GM18499 (cell line): ENCODE data around the gene ACSM6.
A peak's percentile ranks its signal among the peaks of the same experiment; 100 is the strongest.

Source experiments
- ATAC-seq: cut with Tn5 transposase; IDR thresholded peaks from one replicate; pipeline ENCODE4 v1.9.1; 2021; ENCODE audit warnings: moderate number of reproducible peaks; ENCODE audit not compliant: insufficient read depth, unreplicated experiment

The ACSM6 gene

DNA sequence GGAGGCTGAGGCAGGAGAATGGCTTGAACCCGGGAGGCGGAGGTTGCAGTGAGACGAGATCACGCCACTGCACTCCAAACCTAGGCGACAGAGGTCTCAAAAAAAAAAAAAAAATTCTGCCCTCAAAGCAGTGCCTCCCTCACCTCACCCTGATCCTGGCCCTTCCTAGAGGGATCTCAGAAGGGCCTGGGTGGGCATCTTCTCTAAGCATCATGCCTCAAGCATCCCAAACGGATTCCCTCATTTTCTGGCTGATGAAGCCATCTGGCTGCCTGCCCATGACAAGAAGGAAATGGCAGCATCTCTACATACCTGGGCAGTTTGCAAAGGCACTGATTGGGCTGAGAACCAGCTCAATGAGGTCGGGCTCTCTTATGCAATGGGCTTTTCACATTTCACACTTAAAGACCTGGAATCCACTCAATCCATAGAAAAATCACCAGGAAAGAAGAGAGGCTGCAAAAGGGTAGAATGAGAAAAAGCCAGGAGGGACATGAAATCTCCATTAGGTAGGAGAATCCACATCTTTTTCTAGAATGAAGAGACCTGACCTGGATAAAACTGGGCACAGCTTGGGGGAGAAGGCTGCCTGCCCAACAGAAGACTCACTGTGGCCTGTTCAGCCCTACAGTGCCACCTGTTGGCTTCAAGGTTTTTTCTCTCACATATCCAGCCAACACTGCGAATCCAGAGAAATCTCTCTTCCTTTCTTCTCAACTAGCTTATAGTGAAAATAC is 48.7 kb downstream of the ACSM6 start:
- ATAC-seq: no peak

DNA sequence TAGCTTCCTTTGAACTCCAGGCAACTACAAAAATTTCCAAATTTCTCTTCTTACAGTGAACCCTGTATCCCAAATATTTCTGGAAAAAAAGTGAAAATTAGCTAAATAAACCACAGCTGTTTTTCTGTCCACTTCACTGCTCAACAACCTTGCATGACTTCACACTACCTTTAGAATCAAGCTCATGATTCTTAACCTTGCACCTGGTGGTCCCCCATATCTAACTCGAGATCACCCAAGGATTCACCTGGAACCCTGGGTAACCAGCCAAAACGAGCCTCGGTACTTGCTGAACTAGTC is 49.2 kb downstream of the ACSM6 start:
- ATAC-seq: no peak

DNA sequence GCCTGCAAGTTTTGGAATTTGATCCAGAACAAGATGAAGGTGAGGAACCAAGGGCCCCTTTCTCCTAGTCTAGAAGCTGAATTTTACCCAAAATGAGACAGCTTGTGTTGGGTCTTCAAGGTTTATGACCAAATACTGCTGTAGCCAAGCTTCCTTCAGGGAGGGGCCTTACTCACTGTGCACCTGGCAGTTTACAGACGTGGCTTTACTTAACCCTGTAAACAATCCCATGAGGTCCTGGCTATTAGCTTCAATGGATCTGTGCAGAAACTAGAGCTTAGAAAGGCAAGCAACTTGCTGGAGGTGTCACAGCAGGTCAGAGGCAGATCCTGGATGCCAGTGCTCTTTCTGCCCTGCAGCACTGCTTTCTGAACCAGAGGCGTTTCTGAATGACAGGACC is 50.1 kb downstream of the ACSM6 start:
- ATAC-seq: no peak

DNA sequence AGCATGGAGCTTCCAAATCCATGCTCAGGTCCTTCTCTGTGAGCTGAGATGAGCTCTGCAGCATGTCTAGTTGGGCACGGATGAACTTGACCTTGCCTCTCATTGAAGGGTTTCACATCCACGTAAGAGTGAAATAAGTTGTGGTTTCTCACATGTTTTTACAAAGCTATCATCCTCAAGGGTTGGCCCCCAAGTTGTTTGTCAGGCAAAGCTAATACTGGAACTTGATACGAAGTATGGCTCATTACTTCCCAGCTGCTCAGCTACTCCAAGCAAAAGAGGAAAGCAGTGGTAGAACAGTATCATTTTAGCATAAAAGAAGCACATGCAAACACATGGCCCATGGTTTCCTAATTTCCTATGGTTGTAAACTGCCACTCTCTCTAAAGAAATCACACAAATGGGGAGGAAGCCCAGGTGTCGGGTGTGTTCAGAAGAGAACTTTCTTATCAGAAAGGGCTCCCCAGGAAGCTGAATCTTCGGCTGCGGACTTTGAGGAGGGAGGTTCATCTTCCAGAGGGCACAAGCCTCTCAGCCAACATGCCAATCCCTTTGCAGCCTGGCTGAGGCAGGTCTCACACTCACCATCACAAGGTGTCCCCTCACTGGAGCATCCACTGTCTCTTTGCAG is 51.5 kb downstream of the ACSM6 start:
- ATAC-seq: peak; percentile 70

DNA sequence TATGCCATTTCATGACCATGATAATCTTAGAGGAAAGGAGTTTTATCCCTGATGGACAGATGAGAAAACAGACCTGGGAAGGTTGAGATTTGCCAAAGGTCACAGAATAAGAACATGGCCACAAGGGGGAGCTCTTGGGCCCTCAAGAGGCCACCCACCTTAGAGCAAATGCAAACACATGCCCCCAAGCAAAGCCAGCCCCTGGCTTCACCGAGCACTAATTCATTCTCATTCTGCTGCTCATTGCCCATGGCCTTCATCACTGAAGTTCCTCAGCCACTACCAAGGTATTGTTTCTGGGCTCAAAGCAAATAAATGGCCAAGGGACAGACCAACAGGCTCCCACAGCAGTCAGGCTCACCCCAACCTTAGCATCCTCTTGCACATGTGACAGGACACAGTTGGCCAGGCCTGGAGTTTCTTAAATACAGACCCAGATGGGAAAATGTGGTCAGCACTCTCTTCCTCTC is 52.6 kb downstream of the ACSM6 start:
- ATAC-seq: no peak

DNA sequence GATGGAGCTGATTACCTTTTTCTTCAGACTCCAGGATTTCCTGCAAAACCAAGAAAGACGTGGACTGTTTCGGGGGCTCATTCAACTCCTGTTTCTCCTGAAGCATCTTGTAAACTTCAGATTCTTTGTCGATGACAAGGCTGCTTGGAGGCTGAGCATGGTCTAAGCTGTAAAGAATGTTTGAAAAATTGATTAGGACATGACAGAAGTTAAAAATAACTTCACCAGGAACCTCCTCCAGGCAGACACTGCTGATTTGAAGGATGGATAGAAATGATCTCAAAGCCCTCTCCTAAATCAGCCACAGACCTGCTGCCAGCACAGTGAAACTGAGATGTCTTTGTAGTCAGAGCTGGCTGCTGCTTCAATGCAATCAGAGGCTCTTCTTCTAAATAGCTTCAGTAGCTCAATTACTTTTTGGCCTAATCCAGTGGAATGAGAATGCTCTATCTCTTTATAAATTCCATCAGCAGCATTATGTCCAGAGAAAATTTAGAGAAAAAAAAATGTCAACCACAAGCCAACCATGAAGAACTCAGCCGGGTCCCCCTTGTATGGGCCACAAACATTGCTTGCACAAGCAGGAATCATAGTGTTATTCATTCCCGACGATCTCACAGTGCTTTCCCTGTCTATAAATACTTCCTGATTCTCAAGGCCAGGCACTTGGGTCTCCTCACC is 53.3 kb downstream of the ACSM6 start:
- ATAC-seq: no peak

DNA sequence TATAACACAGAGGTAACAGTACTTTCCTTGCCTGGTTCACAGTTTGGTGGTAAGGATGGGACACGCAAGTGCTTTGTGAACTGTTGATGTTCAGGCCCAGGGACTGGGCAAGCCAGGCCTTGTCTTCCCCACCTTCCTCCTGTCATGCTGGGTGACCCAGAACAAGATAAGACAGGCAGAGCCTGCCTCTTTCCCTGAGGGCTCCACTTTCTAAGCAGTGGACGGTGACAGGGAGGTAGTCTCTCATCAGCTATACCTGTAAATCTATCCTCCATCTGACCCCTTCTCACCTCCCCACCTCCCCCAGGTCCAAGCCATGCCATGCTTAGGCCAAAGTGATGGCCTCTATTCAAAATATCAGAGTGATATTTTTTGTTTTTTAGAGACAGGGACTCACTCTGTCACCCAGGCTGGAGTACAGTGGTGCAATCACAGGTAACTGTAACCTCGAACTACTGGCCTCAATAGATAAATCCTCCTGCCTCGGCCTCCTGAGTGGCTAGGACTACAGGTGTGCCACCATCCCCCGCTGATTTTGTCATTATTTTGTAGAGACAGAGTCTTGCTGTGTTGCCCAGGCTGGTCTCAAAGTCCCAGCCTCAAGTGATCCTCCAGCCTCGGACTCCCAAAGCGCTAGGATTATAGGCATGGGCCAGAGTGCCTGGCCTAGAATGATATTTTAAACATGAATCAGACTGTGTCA is 54.0 kb downstream of the ACSM6 start:
- ATAC-seq: no peak

DNA sequence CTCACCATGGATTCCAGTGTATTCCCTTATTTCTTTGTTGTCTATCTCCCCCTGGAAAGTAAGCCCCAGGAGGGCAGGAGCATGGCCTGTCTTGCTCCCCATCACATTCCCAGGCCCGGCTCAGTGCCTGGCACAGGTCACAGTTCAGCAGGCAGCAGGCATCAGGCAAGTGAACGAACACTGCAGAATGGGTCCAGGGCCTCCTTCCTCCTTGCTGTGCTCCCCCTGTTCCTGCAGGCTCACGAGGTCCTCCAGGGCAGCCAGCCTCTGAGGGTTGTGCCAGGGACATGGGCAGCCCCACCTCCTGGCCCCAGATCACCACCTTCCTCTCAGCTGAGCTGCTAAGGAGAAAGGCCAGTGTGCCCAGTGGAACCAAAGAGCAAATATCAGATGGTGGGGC is 55.0 kb downstream of the ACSM6 start:
- ATAC-seq: no peak

DNA sequence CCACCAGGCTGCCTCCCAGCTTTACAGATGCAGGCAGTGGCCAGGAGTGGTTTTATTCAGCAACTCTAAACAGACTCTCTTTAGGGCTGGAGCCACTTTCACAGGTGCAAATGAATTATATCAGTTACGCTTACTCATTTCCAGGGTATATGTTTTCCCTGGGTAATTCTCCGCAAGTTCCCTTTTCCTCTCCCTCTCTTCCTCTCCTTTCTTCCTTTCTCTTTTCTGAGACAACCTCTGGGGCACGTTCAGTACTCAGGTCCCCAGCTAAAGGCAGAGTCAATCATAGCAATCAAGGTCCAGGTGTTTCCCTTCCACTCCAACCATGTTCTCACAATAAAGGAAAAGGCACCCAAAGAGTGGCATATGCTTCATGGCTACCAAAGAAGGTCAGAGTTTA is 55.4 kb downstream of the ACSM6 start:
- no peak for ATAC-seq

DNA sequence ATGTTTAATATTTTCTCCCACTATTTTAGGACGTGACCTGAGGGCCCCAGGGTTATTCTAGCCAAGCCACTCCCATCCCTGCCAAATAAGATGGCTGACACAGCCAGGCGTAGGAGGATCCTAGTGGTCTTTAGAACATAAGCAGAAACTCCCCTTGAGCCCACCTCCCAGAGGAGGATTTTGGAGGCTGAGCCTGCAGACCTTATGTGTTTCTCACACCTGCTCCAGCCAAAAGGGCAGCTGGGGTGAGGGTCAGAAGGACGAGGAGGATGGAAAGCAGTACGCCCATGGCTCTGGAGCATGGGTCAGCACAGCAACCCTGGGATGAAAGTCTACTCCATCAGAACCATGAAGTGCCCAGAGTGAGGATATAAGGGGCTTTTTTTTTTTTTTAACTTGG is 56.8 kb downstream of the ACSM6 start:
- ATAC-seq: no peak

DNA sequence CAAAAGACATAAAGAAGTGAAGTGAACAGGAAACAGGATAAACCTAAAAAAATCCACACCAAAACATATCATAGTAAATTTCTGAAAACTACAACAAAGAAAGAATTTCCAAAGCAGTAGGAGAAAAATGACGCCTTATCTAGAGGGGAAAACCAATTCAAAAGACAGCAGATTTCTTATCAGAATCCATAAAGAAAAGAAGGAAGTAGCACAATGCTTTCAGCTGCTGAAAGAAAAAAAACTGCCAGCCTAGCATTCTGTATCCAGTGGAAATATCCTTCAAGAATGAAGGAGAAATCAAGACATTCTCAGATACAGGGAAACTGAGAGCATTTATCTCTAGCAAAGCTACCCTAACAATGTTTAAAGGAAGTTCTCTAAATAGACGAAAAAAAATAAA is 59.0 kb downstream of the ACSM6 start:
- ATAC-seq: no peak

DNA sequence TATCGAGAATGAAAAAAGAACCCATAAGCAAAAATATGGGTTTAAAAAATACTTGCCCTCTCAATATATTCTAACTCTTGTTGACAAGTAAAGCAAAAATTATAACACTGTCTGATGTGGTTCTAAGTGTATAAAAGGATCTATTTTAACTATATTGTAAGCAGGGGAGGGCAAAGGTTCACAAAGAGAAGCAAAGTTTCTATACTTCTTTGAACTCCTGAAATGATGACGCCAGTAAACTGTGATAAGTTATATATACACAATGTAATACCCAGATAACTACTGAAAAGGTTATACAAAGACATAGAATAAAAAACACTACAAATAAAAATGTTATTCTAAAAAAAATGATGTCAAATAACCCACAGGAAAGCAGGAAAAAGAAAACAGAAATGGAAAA is 59.6 kb downstream of the ACSM6 start:
- no peak for ATAC-seq

DNA sequence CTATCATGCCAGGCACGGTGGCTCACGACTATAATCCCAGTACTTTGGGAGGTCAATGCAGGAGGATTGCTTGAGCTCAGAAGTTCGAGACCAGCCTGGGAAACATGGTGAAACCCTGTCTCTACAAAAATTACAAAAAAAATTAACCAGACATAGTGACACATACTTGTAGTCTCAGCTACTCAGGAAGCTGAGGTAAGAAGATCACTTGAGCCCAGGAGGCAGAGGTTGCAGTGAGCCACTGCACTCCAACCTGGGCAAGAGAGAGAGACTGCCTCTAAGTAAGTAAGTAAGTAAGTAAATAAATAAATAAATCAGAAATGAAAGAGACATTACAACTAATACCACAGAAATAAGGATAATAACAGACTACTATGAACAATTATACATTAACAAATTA is 60.6 kb downstream of the ACSM6 start:
- no peak for ATAC-seq

DNA sequence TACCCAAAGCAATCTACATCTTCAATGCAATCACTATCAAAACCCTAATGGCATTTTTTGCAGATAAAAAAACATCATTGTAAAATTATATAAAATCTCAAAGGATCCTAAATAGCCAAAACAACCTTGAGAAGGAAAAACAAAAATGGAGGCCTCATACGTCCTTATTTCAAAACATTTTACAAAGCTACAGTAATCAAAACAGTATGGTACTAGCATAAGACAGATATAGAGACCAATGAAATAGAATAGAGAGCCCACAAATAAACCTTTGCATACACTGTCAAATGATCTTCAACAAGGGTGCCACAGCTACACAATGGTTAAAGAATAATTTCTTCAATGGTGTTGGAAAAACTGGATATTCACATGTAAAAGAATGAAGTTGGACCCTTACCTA is 62.2 kb downstream of the ACSM6 start:
- ATAC-seq: no peak

DNA sequence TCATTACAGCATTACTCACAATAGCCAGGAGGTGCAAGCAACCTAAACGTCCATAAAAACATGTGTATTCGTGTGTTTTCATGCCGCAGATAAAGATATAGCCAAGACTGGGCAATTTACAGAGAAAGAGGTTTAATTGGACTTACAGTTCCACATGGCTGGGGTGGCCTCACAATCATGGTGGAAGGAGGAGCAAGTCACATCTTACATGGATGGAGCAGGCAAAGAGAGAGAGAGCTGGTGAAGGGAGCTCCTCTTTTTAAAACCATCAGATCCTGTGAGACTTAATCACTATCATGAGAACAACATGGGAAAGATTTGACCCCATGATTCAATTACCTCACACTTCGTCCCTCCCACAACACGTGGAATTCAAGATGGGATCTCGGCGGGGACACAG is 63.8 kb downstream of the ACSM6 start:
- no peak for ATAC-seq

DNA sequence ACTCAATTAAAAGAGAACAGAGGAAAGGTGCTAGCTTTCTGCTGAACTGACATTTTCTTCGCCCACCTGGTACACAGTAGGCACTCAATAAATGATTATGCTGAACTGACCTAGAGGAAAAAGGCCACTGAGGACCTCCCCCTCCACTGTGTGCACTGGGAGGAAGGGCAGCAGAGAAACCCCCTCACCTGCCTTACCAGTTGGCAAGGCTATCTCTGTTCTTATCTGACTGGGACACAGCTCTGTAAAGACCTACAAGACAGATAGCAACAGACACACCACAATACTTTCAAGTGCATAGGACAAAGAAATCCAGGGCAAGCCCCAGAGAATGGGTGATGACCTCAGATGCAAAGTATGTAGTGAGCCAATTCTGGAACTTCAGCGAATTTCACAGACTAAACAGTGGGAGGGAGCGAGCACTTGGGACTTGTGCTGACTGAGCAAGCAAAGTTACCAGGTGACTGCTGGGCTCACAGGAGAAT is 66.4 kb downstream of the ACSM6 start:
- ATAC-seq: no peak

DNA sequence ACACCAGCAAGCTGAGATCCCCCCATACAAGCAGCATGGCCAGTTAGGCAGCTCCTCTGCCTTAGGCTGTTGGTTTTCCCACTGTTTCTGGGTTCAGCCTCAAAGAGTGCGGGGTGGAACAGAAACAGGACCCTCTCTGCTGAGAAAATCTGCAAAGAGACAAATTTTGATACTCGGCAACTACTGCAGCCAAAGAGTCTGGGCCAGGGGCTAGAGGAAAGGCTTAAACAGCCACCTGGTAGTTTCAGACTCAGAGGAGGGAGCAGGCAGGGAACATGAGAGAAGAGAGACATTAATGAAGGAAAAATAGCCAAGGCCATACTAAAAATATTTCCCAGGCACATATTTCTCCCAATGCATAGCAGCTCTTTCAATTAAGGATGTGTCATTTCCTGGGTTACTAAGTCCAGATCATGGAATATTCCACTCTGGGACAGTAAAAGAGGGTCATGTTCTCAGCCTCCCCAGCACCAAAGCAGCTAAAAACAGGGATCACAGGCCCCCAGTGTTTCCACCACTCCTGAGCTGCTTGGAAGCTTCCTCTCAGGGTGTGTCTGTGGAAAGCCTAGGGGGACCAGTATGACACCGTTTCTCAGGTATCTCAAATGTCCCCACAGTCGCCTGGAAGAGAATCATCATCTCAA is 67.0 kb downstream of the ACSM6 start:
- no peak for ATAC-seq

DNA sequence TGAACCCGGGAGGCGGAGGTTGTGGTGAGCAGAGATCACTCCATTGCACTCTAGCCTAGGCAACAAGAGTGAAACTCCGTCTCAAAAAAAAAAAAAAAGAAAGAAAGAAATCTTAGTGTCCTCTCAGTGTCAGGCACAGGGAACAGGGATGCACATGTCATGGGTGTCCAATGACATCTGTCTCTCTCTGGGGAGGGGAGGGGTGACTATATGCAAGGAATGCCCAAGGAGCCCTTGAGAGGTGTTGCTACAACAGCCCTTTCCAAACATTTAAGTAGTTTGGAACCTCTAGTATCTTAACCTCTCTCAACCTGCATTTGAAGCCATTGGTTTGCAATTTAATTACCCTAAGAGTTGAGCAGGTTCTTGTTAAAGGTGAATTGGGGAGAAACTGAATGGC is 67.9 kb downstream of the ACSM6 start:
- no peak for ATAC-seq

DNA sequence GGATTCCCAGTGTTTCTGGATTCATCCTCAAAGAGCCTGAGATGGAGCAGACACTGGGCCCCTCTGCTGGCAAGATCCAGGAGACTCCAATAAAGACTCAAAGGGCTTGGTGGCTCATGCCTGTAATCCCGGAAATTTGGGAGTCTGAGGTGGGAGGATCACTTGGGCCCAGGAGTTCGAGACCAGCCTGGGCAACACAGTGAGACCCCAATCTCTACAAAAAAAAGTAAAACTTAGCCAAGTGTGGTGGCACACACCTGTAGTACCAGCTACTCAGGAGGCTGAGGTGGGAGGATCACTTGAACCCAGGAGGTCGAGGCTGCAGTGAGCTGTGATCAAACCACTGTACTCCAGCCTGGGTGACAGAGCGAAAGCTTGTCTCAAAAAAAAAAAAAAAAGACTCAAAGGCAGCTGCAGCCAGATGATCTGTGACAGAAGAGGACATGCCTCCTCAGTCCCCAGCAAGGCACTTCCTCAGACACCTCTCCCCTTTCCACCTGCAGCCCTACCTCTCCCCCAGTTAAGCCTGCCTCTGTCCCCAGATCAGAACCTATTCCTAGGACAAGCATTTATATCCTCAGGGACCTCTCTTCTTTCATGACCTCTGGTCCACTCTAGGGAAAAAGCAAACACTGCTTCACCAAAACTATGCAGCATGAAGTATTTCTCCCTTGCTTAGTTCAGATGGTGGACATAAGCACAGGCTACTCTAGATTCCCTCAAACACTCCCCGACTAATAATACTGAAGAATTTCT is 68.9 kb downstream of the ACSM6 start:
- no peak for ATAC-seq

DNA sequence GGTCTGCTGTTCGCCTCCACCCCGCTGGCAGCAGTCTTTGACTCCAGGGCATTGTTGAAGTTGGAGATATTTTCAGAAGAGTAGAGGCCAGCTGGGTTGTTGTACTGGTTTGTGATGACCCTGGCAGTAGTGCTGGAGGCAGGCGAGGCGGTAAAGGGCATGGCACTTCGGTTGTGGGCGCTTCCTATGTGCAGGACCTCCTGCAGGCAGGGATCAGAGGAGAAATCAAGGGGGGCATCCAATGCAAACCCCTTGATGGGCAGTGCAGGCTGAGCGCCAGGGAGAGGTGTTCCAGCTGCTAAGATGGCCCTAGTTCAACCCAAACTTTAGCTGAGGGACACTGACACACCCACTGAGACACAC is 69.8 kb downstream of the ACSM6 start:
- no peak for ATAC-seq
